GM10248 (cell line): ENCODE data around the gene SNX8.

ENCODE experiments used
- CTCF ChIA-PET: fragments of 300-600 bp; sonication (Branson Sonifier 250); formaldehyde crosslinking; extraction: SDS; loops from one replicate; lab custom pipeline; 2021; ENCODE audit warnings: antibody characterized with exemption; lab: Yijun Ruan, JAX
- POLR2A ChIA-PET: fragments of 350-650 bp; sonication (Branson Sonifier 250); formaldehyde crosslinking; extraction: SDS; loops from one replicate; lab custom pipeline; 2020; ENCODE audit warnings: antibody characterized with exemption; lab: Yijun Ruan, JAX
- DNase-seq: peaks from one replicate; pipeline ENCODE4 v3.0.0; 2012; ENCODE audit errors: extremely low spot score
- TF ChIP-seq, protein P1 (sequence below): IDR thresholded peaks from 2 replicates; pipeline ENCODE4 v1.5.1; 2012; ENCODE audit warnings: mild to moderate bottlenecking, low read depth; ENCODE audit errors: extremely low read depth, missing control alignments, control extremely low read depth

Gene SNX8

DNA sequence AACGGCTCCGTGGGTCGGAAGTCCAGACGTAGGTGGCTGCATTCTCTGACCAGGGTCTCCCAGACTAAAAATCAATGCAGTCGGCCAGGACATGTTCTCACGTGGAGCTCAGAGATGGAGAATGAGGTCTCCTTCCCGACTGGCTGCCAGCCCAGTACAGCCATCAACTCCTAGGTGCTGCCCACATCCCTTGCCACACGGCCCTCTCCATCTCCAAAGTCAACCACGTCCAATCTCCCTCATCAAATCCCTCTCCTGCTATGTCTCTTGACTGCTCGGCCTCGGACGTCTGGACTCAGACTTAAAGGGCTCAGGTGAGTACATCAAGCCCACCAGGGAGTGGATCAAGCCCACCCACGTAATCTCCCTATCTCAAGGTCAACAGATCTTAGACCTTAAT, 88.4 kb downstream of the SNX8 start:
- no peak for DNase-seq
- TF ChIP-seq, protein P1, sequence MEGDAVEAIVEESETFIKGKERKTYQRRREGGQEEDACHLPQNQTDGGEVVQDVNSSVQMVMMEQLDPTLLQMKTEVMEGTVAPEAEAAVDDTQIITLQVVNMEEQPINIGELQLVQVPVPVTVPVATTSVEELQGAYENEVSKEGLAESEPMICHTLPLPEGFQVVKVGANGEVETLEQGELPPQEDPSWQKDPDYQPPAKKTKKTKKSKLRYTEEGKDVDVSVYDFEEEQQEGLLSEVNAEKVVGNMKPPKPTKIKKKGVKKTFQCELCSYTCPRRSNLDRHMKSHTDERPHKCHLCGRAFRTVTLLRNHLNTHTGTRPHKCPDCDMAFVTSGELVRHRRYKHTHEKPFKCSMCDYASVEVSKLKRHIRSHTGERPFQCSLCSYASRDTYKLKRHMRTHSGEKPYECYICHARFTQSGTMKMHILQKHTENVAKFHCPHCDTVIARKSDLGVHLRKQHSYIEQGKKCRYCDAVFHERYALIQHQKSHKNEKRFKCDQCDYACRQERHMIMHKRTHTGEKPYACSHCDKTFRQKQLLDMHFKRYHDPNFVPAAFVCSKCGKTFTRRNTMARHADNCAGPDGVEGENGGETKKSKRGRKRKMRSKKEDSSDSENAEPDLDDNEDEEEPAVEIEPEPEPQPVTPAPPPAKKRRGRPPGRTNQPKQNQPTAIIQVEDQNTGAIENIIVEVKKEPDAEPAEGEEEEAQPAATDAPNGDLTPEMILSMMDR = no peak
- CTCF ChIA-PET = interaction anchor here (1.1 kb wide), 1 partner anchor 122 kb away, joined by 3 read pairs; no protein-coding TSS in a partner anchor
- POLR2A ChIA-PET = no interaction called here

DNA sequence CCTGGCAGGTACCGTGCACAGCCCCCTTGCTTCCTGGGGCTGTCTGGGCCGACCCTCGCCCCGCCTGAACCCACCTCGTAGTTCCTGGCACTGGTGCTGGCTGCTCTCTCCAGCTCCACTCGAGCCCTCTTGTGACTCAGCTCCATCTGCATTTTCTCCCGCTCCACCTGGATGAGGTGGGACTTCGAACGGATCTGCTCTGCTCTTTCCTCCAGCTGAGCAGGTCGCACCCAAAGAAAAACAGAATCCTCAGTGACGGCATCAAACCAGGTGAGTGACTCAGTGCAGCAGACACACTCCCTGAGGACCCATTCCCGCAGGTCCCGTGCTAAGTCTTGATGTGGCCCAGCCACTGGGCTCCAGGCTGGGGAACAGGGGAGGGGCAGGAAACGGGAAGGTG, 88.9 kb downstream of the SNX8 start:
- CTCF ChIA-PET = interaction anchor here (1.1 kb wide), 1 partner anchor 123 kb away, joined by 3 read pairs; no protein-coding TSS in a partner anchor
- POLR2A ChIA-PET = no interaction called here
- DNase-seq = no peak
- TF ChIP-seq, protein P1 = no peak

DNA sequence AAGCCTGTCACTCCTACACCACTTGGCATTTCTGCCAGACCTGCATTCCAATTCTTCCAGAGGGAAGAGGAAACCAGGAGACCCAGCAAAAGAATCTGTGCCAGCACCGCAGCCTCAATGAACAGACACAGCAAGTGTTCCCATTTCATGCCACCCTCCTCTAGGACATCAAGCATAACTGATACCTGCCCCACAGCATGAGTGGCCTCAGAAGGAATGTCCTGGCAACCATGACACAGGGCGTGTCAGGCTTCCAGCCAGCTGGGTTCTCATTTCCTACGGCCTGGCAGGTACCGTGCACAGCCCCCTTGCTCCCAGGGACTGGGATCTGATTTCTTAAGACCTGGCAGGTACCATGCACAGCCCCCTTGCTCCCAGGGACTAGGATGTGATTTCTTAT, 89.3 kb downstream of the SNX8 start:
- TF ChIP-seq, protein P1 = no peak
- no peak for DNase-seq
- POLR2A ChIA-PET = no interaction called here
- CTCF ChIA-PET = interaction anchor here (1.1 to 1.2 kb wide), 2 partner anchors 51 to 123 kb away, joined by 3 read pairs; no protein-coding TSS in a partner anchor

DNA sequence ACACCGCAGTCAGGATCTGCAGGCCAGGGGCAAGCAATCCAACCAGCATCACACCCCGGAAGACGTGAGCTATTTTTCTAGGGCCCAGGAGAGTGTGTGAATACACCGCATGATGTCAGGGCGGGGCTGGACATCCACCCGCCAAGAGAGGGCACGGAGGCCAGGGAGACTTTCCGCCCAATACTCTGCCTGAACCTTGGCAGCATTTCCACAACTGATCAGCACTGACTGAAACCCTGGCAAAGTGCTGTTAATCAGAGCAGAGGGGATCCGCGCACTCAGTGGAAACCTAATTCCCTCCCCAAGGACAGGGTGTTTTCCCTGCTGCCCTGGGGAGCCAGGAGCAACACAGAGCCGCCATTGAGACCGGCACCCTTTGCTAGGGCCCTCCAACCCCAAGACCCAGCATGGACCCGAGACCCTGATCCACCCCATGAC, 89.7 kb downstream of the SNX8 start:
- POLR2A ChIA-PET = no interaction called here
- TF ChIP-seq, protein P1 = no peak
- CTCF ChIA-PET = interaction anchor here (1.1 to 1.8 kb wide), 4 partner anchors 14 to 646 kb away, joined by 3 to 7 read pairs (median 4); no protein-coding TSS in a partner anchor
- no peak for DNase-seq

DNA sequence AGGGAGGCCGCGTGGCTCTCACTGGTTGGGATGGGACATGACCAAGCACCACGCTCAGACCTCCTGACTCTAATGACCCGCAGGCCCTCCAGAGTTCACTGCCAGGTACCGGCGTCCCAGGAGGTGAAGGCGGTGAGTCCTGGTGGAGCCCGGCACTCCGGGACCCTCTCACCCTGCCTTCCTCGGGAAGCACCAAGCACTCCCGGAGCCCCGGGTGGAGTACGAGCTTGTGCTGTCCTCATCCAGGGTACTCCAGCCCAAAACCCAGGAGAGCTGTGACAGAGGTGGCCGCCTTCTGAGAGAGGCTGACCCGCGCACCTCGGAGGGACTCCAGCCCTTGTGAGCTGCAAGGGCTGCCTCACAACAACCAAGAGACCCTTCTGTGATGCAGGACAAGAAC, 90.9 kb downstream of the SNX8 start:
- CTCF ChIA-PET = interaction anchor here (1.1 to 1.8 kb wide), 4 partner anchors 13 to 644 kb away, joined by 3 to 7 read pairs (median 4); no protein-coding TSS in a partner anchor
- no peak for DNase-seq
- POLR2A ChIA-PET = no interaction called here
- TF ChIP-seq, protein P1 = no peak

DNA sequence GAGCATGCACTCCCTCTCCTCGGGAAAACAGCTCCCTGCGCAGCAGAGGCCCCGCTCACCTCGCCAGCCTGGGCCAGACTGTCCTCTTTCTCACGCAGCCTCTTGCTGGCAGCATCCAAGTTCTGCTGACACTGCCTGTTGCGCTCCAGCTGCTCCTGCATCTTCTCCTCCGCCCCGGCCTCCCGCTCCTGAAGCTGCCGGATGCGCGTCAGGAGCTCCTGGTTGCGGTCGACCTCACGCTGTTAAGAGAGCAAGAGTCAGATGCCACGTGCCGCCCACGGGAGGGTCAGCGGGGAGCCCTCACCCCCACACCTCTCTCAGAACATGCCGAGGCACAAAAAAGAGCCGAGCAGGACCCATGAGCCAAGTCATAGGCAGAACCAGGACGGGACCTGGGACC, 91.7 kb downstream of the SNX8 start:
- POLR2A ChIA-PET = no interaction called here
- TF ChIP-seq, protein P1 = no peak
- DNase-seq = no peak
- CTCF ChIA-PET = interaction anchor here (1.4 kb wide), 1 partner anchor 125 kb away, joined by 4 read pairs; no protein-coding TSS in a partner anchor

DNA sequence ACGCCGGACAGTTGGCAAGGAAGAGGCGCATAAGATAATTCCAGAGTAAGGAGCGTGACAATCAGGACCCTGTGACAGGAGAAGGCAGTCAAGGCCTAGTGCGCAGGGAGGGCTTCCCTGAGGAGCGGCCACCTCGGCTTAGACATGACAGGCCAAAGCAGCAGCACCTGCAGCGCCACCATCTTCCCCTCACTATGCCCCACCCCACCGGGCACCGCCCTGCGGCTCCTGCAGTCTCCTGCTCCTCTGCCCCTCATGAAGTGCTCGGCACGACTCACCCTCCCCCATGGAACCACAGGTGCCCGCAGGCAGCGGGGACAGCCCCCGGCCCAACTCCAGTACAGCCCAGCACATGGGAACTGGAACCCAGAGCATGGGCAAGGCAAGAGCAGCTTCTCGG, 93.3 kb downstream of the SNX8 start:
- TF ChIP-seq, protein P1 = no peak
- CTCF ChIA-PET = interaction anchor here (1.4 kb wide), 1 partner anchor 127 kb away, joined by 4 read pairs; no protein-coding TSS in a partner anchor
- POLR2A ChIA-PET = no interaction called here
- DNase-seq = no peak
